GM18907 (cell line): Measurements from ENCODE around the gene SORBS1.

Experiments
- ATAC-seq: cut with Tn5 transposase; IDR thresholded peaks from one replicate; pipeline ENCODE4 v1.9.1; 2021; ENCODE audit warnings: mild to moderate bottlenecking, moderate library complexity; ENCODE audit not compliant: unreplicated experiment

Gene SORBS1

GRCh38 chr10:95395947-95396449, 165.2 kb downstream of the SORBS1 start:
- no peak for ATAC-seq

GRCh38 chr10:95394161-95394880, 166.8 kb downstream of the SORBS1 start:
- no peak for ATAC-seq

DNA sequence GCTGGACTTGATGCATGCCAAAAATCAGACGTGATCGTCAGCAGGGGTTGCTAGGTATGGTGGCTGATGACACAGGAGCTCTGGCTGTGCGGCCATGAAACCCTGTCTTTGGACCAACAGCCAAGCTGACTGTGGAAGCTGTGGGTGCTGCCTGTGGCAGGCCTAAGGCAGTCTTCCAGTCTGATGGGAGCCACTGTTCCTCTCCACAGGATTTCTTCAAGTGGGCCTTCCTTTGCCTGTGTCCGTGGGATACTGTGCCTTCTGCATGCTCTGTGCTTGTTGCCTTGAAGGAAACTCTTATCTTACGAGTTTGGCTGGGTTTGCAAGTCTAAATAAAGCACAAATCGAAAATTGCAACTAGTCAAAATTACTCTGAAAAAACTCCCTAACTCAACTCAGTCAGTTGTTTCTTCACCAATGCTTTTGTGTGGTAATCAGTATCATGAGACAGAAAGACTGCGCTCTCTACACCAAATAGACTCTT, 168.4 kb downstream of the SORBS1 start:
- ATAC-seq, result no peak

GRCh38 chr10:95392217-95392584, 169.0 kb downstream of the SORBS1 start:
- ATAC-seq, result no peak

- no peak for ATAC-seq
Observed at GRCh38 chr10:95391581-95392216, 169.5 kb downstream of the SORBS1 start.

GRCh38 chr10:95391164-95391563, 170.0 kb downstream of the SORBS1 start:
- no peak for ATAC-seq

DNA sequence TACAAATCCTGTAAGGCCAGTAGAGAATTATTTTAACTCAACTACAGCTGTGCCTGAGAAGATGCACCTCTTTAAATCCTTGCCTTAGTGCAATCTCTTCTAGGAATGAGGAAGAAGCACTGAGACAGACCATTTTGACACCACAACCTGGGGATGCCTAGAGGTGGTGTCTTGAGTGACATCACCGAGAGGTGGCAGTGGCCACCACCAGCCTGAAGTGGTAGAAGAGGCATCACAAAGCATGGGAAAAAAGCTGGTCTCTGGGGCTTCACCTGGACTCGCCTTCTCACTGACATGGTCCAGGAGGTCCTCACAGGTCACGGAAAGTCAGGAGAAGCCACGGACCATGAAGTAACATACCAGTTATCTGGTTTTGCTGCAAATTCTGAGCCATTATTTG, 171.2 kb downstream of the SORBS1 start:
- no peak for ATAC-seq

- no peak for ATAC-seq
Observed at GRCh38 chr10:95389176-95389575, 172.0 kb downstream of the SORBS1 start.

DNA sequence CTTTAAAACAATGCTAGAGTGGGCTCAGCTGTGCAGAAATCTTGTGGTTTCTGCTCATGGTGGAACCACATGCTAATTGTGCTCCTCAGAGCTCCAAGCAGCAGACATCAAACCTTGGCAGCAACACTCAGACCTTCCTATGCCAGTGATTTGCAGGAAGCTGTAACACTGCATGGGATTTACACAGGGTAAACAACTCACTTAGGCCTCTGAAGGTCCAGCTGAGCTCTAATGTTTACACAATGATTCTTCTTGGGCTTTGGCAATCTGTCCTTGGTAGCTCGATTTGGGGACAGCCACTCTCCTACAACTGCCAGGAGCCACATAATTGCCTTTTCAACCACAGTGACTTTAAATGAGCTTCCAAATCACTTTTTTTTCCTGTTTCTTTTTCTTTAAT, 172.6 kb downstream of the SORBS1 start:
- ATAC-seq, result no peak

DNA sequence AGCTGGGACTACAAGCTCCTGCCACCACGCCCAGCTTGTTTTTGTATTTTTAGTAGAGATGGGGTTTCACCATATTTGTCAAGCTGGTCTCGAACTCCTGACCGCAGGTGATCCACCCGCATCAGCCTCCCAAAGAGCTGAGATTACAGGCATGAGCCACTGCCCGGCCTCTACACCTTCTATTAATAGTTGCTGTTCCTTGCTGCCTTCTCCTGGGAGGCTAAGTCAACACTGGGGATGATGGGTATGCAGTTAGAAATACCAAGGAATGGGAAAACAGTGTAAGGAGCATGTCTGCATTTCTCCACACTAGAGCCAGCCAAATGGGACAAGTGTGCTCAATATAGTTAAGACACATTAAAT, 173.1 kb downstream of the SORBS1 start:
- no peak for ATAC-seq

GRCh38 chr10:95384011-95384704, 177.0 kb downstream of the SORBS1 start:
- no peak for ATAC-seq

GRCh38 chr10:95382596-95382995, 178.6 kb downstream of the SORBS1 start:
- ATAC-seq, result no peak

DNA sequence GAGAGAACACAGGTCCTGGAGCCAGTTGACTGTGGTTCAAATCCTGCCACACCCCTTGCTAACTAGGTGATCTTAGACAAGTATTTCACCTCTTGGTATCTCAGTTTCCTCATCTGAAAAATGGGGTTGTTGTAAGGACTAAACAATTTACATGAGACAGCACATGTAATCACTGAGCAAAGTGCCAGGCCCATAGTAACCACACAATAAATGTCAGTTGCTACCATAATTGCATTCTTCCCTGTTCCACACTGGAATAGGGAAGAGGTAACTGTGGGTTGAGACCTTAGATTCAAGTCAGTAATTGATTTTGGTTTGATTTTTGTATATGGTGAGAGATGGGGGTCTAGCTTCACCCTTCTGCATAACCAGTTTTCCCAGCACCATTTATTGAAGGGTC, 179.0 kb downstream of the SORBS1 start:
- no peak for ATAC-seq

GRCh38 chr10:95377950-95378349, 183.2 kb downstream of the SORBS1 start:
- ATAC-seq, result no peak

GRCh38 chr10:95375418-95375817, 185.8 kb downstream of the SORBS1 start:
- ATAC-seq, result no peak

- peak; percentile 86 for ATAC-seq
Observed at GRCh38 chr10:95374597-95375209, 186.5 kb downstream of the SORBS1 start.

DNA sequence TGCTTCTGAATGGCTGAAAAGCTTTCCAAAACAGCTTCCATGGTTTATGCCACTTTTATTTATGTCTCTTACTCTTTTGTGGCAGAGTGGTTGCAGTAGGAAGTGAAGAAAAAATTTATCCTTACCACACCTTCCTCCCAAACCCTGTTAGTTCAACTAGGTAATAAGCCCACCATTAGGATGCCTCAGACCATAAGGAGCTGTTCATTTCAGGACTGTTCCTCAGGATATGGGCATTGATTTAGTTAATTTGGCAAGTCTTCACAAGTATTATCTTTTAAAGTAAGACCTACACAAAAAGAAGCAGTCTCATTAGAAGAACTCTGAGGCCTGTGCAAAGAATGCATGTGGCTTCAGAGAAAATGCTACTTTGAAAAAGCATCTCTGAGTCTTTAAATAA, 187.5 kb downstream of the SORBS1 start:
- ATAC-seq, result no peak

- no peak for ATAC-seq
Observed at GRCh38 chr10:95364342-95364741, 196.8 kb downstream of the SORBS1 start.

DNA sequence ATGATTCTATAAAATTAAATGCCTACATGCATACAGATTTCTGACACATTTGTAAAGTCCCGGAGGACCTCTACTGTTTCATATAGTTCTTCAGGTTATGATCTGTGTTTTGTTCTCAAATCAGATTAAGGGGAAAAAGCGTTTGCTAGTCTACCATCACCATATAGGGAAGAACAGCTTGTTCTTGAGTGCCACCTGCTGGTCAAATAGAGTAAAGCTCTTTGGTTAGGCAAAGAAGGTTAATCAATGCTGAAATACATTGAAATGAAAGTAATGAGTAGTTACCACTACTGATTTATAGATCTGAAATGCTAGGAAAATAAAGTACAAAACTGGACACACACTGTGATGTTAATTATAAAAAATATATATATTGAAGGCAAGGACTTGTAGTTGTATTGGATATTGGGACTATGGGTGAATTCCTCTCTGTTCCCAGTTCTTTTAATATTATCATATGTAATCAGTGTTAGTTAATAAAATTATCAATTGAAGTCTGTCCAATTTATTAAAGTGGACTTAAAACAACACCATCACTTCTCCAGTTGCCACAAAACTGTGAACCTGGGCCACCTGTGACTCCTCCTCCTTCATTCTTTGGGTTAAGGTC, 197.8 kb downstream of the SORBS1 start:
- ATAC-seq, result peak; percentile 83

DNA sequence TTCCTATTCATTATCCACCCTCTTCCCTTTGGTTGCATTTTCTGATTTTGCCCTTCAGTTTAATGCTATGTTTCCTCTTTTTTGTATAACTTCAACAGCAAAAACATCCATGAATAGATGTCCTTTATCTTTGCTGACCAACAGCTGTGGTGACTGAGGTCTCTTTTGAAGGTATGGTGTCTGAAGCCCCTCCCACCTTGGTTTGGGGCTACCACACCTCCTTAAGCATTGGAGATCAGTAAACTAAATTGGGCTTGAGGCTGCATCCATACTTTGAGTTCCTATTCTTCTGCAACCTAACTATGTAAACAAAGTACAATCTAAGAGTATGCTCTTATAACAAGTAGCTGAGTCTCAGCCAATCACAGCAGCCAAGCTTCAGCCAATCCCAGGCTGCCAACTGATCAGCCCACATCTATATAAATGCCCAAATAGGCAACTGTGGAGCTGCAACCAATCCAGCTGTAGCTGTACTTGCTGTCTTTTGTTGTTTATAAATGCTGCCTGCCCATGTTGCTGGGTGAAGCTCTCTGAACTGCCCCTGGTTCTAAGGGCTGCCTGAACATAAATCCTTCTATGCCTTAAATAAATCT, 201.0 kb downstream of the SORBS1 start:
- no peak for ATAC-seq

DNA sequence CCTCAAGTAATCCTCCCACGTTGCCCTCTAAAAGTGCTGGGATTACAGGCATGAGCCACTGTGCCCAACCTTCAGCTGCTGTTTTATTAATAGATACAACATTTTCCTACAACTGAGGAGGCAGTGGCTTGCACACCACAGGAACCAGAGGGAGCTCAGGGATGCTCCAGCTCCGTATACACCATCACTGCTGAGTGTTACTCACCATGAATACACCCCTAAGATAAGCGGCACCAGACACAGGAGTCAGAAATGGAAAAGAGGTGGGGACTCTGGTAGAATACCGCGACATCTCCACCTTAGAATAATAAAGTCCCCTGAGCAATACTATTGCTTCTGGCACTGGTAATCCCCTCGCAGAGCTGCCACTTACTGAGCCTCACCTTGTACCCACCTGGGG, 201.7 kb downstream of the SORBS1 start:
- ATAC-seq, result no peak
